Panc1 (cell line): ENCODE measurements around the gene CLEC2D. TPM values are rescaled to one million over a fixed set of nuclear protein-coding genes. Genes with fewer than 3 reads are reported as not detected.
"Not testable (repeated sequence)": the region's sequence is repeated elsewhere in the genome, so short reads cannot be mapped to it uniquely, and the experiment has no call there.

Source experiments
- ATAC-seq: fragments of 200-7000 bp; cut with Tn5 transposase; 2 replicates; pipeline ENCODE4 v1.9.1; 2020; ENCODE audit warnings: mild to moderate bottlenecking, moderate library complexity
- BruUV-seq: library from RNA; stranded (reverse); fragments of 400-500 nt; replicated peaks from 2 replicates; lab custom pipeline; 2021; lab: Mats Ljungman, UMichigan
- CTCF ChIA-PET: fragments of 300-600 bp; sonication (Branson Sonifier 250); formaldehyde crosslinking; loops from one replicate; lab custom pipeline; 2022; ENCODE audit warnings: antibody characterized with exemption; lab: Charles Lee
- POLR2A ChIA-PET: fragments of 300-600 bp; sonication (Branson Sonifier 250); formaldehyde crosslinking; loops from one replicate; lab custom pipeline; 2022; ENCODE audit warnings: antibody characterized with exemption; lab: Charles Lee
- DNase-seq: peaks from one replicate; pipeline ENCODE4 v3.0.0-alpha.2; 2010; ENCODE audit warnings: low read depth, low spot score
- H3K27ac ChIP-seq: 2 replicates; pipeline ENCODE4 v1.5.1; 2011; ENCODE audit warnings: mild to moderate bottlenecking, low read length, inconsistent platforms
- H3K27me3 ChIP-seq: fragments of 200-500 bp; sonication (Bioruptor generic); 2 replicates; pipeline ENCODE4 v1.6.0; 2014; ENCODE audit warnings: low read length, inconsistent platforms; ENCODE audit not compliant: control insufficient read depth, insufficient read depth
- H3K36me3 ChIP-seq: fragments of 200-500 bp; sonication (Bioruptor generic); 2 replicates; pipeline ENCODE4 v1.5.1; 2014; ENCODE audit warnings: inconsistent platforms, mild to moderate bottlenecking, low read length, moderate library complexity; ENCODE audit not compliant: control insufficient read depth, insufficient read depth
- H3K4me1 ChIP-seq: 2 replicates; pipeline ENCODE4 v1.5.1; 2011; ENCODE audit warnings: inconsistent platforms, mild to moderate bottlenecking, low read length, moderate library complexity; ENCODE audit not compliant: control insufficient read depth, insufficient read depth
- H3K4me3 ChIP-seq, 2 experiments: 2 replicates each; pipeline ENCODE4 v1.5.1; 2011 to 2012; ENCODE audit warnings: low read depth in 2 of 2, low read length in 2 of 2, mild to moderate bottlenecking in 2 of 2, inconsistent platforms in 1 of 2, moderate library complexity in 1 of 2
- H3K9me3 ChIP-seq: fragments of 200-500 bp; sonication (Bioruptor generic); 2 replicates; pipeline ENCODE4 v1.5.1; 2014; ENCODE audit warnings: low read depth, mild to moderate bottlenecking, inconsistent platforms, low read length, moderate library complexity; ENCODE audit not compliant: control insufficient read depth, insufficient read depth
- CTCF ChIP-seq: fragments of 450-650 bp; IDR thresholded peaks from 2 replicates; pipeline ENCODE4 v1.5.1; 2017; ENCODE audit warnings: mild to moderate bottlenecking
- POLR2AphosphoS5 ChIP-seq: IDR thresholded peaks from 2 replicates; pipeline ENCODE4 v1.6.1; 2012; ENCODE audit warnings: mild to moderate bottlenecking, low read depth, low read length, moderate library complexity
- REST ChIP-seq, 2 experiments: IDR thresholded peaks; 2 replicates each; pipeline ENCODE4 v1.6.1; 2011 to 2012; ENCODE audit warnings: low read depth in 2 of 2, control low read depth in 1 of 2, low read length in 1 of 2, mild to moderate bottlenecking in 1 of 2, moderate library complexity in 1 of 2; ENCODE audit not compliant: insufficient read depth in 1 of 2
- SIN3A ChIP-seq: IDR thresholded peaks from 2 replicates; pipeline ENCODE4 v1.6.1; 2012; ENCODE audit warnings: low read depth, mild to moderate bottlenecking, low read length, moderate library complexity, borderline replicate concordance; ENCODE audit not compliant: insufficient read depth
- TCF7L2 ChIP-seq: IDR thresholded peaks from 2 replicates; pipeline ENCODE4 v1.6.1; 2011; ENCODE audit warnings: mild to moderate bottlenecking, low read depth, low read length, inconsistent platforms
- in situ Hi-C: cut with HindIII; loops from 2 replicates; pipeline ENCODE4 v1.10.0; 2016; ENCODE audit warnings: low sequenced_read_pairs, low pct_unique_long_range_greater_than_20kb
- intact Hi-C: fragments of 100-400 bp; cut with micrococcal nuclease; formaldehyde crosslinking; loops from one replicate; pipeline ENCODE4 v1.10.0; 2022; ENCODE audit not compliant: unreplicated experiment
- total RNA-seq: library from RNA; stranded (reverse); gene quantifications from one replicate; pipeline ENCODE4 v1.2.1, GENCODE V29; 2021; ENCODE audit not compliant: unreplicated experiment

CLEC2D gene
- total RNA-seq, 1 experiment from 2014 or later = 2.3 TPM

GRCh38 chr12:9682949-9683348, 13.4 kb downstream of the CLEC2D start:
- POLR2A ChIA-PET, DNase-seq, ATAC-seq, BruUV-seq, CTCF ChIA-PET, H3K36me3 ChIP-seq, intact Hi-C loops, H3K9me3 ChIP-seq, in situ Hi-C loops, H3K4me3 ChIP-seq, H3K4me1 ChIP-seq, H3K27me3 ChIP-seq, H3K27ac ChIP-seq: not testable (repeated sequence)

- intact Hi-C loops, H3K4me3 ChIP-seq, H3K27me3 ChIP-seq, H3K36me3 ChIP-seq, in situ Hi-C loops, ATAC-seq, H3K9me3 ChIP-seq, BruUV-seq, H3K4me1 ChIP-seq, POLR2A ChIA-PET, DNase-seq, H3K27ac ChIP-seq, CTCF ChIA-PET: not testable (repeated sequence)
Observed at GRCh38 chr12:9685366-9685765, 15.9 kb downstream of the CLEC2D start.

- no peaks in the 10 kb centered on the region for H3K9me3 ChIP-seq
- POLR2A ChIA-PET = no interaction called here
- H3K36me3 ChIP-seq = no peaks in the 10 kb centered on the region
- no peak for ATAC-seq
- intact Hi-C loops = no loop called here
- no peak for DNase-seq
- BruUV-seq = no TSS peak
- no peaks in the 10 kb centered on the region for H3K27me3 ChIP-seq
- no peak overlapping the region for H3K4me3 ChIP-seq
- no peak overlapping the region for H3K27ac ChIP-seq
- H3K4me1 ChIP-seq = no peaks in the 10 kb centered on the region
- CTCF ChIA-PET = no interaction called here
- TF ChIP-seq SIN3A (no peak), TCF7L2 (no peak), POLR2AphosphoS5 (no peak), CTCF (no peak), REST (IDR thresholded peaks at IDR 0.05; ENCODE audit: insufficient read depth in 1 of 2, low read depth in 2 of 2, low read length in 1 of 2) (no peak)
- in situ Hi-C loops = no loop called here
Observed at GRCh38 chr12:9685915-9686314, 16.4 kb downstream of the CLEC2D start.
